ENCODE measurements around the gene SLC35C1. TPM values are rescaled to one million over a fixed set of nuclear protein-coding genes. Genes with fewer than 3 reads are reported as not detected.

The SLC35C1 gene
- total and polyA plus RNA-seq, 2 of the 13 experiments (the other 11 are each of a cell fraction or from before 2014, with no cell fraction given), result 2.9 to 7.0 TPM

- TF ChIP-seq ZBTB44 (CRISPR knock-in tag; IDR thresholded peaks at IDR 0.05) (no peak), KDM5A (IDR thresholded peaks at IDR 0.05; ENCODE audit: borderline replicate concordance, low read length) (no peak), ZNF629 (CRISPR knock-in tag; conservative IDR thresholded peaks at IDR 0.05) (no peak), SUZ12 (IDR thresholded peaks at IDR 0.05; ENCODE audit: low read depth, low read length) (no peak), DDIT3 (CRISPR knock-in tag; IDR thresholded peaks at IDR 0.05) (no peak), ERF (CRISPR knock-in tag; IDR thresholded peaks at IDR 0.05) (peak; percentile 31; the same call in 1 of the 2 replicates), YEATS4 (CRISPR knock-in tag; IDR thresholded peaks at IDR 0.05; ENCODE audit: borderline replicate concordance) (no peak; the same call in none of the 2 replicates), IRF2 (CRISPR knock-in tag; IDR thresholded peaks at IDR 0.05) (peak; percentile 49), ZNF740 (CRISPR knock-in tag; IDR thresholded peaks at IDR 0.05) (no peak), ATF1 (CRISPR knock-in tag; IDR thresholded peaks at IDR 0.05) (no peak), ZNF792 (CRISPR knock-in tag; IDR thresholded peaks at IDR 0.05) (no peak), ELF3 (CRISPR knock-in tag; IDR thresholded peaks at IDR 0.05) (0 out of 2 replicates have a peak, but pooled peaks have one; percentile 29), PHF5A (CRISPR knock-in tag; IDR thresholded peaks at IDR 0.05; ENCODE audit: low read depth, unreplicated experiment) (no peak), CHCHD3 (CRISPR knock-in tag; IDR thresholded peaks at IDR 0.05) (no peak), ZKSCAN5 (CRISPR knock-in tag; IDR thresholded peaks at IDR 0.05) (no peak)
- TF ChIP-seq, protein P1, sequence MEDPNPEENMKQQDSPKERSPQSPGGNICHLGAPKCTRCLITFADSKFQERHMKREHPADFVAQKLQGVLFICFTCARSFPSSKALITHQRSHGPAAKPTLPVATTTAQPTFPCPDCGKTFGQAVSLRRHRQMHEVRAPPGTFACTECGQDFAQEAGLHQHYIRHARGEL (CRISPR knock-in tag; IDR thresholded peaks at IDR 0.05), result no peak
- TF ChIP-seq, protein P2, sequence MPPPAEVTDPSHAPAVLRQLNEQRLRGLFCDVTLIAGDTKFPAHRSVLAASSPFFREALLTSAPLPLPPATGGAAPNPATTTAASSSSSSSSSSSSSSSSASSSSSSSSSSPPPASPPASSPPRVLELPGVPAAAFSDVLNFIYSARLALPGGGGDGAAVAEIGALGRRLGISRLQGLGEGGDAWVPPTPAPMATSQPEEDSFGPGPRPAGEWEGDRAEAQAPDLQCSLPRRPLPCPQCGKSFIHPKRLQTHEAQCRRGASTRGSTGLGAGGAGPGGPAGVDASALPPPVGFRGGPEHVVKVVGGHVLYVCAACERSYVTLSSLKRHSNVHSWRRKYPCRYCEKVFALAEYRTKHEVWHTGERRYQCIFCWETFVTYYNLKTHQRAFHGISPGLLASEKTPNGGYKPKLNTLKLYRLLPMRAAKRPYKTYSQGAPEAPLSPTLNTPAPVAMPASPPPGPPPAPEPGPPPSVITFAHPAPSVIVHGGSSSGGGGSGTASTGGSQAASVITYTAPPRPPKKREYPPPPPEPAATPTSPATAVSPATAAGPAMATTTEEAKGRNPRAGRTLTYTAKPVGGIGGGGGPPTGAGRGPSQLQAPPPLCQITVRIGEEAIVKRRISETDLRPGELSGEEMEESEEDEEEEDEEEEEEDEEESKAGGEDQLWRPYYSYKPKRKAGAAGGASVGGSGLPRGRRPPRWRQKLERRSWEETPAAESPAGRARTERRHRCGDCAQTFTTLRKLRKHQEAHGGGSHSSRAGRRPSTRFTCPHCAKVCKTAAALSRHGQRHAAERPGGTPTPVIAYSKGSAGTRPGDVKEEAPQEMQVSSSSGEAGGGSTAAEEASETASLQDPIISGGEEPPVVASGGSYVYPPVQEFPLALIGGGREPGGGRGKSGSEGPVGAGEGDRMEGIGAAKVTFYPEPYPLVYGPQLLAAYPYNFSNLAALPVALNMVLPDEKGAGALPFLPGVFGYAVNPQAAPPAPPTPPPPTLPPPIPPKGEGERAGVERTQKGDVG (CRISPR knock-in tag; IDR thresholded peaks at IDR 0.05; ENCODE audit: borderline replicate concordance), result 0 out of 2 replicates have a peak, but pooled peaks have one; percentile 35
- TF ChIP-seq, protein P3, sequence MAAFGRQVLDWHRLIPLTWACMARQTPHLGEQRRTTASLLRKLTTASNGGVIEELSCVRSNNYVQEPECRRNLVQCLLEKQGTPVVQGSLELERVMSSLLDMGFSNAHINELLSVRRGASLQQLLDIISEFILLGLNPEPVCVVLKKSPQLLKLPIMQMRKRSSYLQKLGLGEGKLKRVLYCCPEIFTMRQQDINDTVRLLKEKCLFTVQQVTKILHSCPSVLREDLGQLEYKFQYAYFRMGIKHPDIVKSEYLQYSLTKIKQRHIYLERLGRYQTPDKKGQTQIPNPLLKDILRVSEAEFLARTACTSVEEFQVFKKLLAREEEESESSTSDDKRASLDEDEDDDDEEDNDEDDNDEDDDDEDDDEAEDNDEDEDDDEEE (CRISPR knock-in tag; IDR thresholded peaks at IDR 0.05), result 0 out of 2 replicates have a peak, but pooled peaks have one; percentile 18
- TF ChIP-seq, protein P4, sequence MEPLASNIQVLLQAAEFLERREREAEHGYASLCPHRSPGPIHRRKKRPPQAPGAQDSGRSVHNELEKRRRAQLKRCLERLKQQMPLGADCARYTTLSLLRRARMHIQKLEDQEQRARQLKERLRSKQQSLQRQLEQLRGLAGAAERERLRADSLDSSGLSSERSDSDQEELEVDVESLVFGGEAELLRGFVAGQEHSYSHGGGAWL (CRISPR knock-in tag; IDR thresholded peaks at IDR 0.05), result no peak
- TF ChIP-seq, protein P5, sequence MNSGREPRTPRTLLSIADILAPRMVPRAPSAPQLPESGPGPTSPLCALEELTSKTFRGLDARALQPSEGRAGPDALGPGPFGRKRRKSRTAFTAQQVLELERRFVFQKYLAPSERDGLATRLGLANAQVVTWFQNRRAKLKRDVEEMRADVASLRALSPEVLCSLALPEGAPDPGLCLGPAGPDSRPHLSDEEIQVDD (CRISPR knock-in tag; IDR thresholded peaks at IDR 0.05; ENCODE audit: borderline replicate concordance), result no peak; the same call in 1 of the 2 replicates
- TF ChIP-seq, protein P6, sequence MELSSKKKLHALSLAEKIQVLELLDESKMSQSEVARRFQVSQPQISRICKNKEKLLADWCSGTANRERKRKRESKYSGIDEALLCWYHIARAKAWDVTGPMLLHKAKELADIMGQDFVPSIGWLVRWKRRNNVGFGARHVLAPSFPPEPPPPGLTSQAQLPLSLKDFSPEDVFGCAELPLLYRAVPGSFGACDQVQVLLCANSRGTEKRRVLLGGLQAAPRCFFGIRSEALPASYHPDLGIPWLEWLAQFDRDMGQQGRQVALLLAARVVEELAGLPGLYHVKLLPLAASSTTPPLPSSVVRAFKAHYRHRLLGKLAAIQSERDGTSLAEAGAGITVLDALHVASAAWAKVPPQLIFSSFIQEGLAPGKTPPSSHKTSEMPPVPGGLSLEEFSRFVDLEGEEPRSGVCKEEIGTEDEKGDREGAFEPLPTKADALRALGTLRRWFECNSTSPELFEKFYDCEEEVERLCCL (CRISPR knock-in tag; IDR thresholded peaks at IDR 0.05; ENCODE audit: borderline replicate concordance), result no peak
These were observed at the start of gene SLC35C1 (continued) for GRCh38 chr11:45804761-45805304.

Measured in HepG2 (cell line).